Measurements from ENCODE around the gene TEKT5.

DNA sequence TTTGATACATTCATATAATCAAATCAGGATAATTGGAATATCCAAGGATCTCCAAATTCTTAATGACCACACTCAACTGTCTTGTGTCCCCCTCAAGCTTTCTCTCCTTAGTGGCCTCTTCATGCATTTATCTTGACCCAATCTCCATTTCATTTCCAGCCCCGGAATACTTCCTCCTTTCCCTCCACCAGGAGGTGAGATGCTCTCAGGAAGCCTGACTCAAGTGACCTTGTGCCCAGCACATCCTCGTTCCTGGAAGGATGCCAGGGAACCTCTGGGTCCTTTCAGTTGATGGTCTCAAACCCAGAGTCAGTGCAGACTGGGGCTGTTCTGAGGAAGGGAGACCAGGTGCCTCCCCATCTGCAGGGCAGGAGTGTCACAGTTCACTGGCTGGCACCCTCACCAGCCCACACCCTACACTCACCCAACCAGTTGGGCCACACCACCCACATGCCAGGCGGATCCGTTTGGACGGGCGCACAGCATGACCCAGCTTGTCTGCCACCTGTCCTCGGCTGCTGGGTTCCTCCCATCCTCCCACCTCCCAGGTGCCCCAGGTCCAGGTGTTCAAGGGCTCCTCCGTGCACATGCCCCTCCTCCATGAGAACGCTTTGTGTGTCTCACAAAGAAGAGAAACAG is 100.3 kb downstream of the TEKT5 start:
- TF ChIP-seq, protein P1, sequence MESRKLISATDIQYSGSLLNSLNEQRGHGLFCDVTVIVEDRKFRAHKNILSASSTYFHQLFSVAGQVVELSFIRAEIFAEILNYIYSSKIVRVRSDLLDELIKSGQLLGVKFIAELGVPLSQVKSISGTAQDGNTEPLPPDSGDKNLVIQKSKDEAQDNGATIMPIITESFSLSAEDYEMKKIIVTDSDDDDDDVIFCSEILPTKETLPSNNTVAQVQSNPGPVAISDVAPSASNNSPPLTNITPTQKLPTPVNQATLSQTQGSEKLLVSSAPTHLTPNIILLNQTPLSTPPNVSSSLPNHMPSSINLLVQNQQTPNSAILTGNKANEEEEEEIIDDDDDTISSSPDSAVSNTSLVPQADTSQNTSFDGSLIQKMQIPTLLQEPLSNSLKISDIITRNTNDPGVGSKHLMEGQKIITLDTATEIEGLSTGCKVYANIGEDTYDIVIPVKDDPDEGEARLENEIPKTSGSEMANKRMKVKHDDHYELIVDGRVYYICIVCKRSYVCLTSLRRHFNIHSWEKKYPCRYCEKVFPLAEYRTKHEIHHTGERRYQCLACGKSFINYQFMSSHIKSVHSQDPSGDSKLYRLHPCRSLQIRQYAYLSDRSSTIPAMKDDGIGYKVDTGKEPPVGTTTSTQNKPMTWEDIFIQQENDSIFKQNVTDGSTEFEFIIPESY (IDR thresholded peaks at IDR 0.05): no peak
- TF ChIP-seq, protein P2, sequence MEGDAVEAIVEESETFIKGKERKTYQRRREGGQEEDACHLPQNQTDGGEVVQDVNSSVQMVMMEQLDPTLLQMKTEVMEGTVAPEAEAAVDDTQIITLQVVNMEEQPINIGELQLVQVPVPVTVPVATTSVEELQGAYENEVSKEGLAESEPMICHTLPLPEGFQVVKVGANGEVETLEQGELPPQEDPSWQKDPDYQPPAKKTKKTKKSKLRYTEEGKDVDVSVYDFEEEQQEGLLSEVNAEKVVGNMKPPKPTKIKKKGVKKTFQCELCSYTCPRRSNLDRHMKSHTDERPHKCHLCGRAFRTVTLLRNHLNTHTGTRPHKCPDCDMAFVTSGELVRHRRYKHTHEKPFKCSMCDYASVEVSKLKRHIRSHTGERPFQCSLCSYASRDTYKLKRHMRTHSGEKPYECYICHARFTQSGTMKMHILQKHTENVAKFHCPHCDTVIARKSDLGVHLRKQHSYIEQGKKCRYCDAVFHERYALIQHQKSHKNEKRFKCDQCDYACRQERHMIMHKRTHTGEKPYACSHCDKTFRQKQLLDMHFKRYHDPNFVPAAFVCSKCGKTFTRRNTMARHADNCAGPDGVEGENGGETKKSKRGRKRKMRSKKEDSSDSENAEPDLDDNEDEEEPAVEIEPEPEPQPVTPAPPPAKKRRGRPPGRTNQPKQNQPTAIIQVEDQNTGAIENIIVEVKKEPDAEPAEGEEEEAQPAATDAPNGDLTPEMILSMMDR (IDR thresholded peaks at IDR 0.05; ENCODE audit: low read depth, low read length, missing input control): no peak
- TF ChIP-seq SP1 (IDR thresholded peaks at IDR 0.05) (no peak), YY1 (IDR thresholded peaks at IDR 0.05) (no peak), RAD21 (IDR thresholded peaks at IDR 0.05) (no peak), FOXA1 (IDR thresholded peaks at IDR 0.05) (no peak), GABPA (IDR thresholded peaks at IDR 0.05 in 1 of 2, conservative IDR thresholded peaks at IDR 0.05 in 1 of 2) (no peak), RXRA (IDR thresholded peaks at IDR 0.05) (no peak), HNF4A (conservative IDR thresholded peaks at IDR 0.05) (no peak)
- TF ChIP-seq, protein P3, sequence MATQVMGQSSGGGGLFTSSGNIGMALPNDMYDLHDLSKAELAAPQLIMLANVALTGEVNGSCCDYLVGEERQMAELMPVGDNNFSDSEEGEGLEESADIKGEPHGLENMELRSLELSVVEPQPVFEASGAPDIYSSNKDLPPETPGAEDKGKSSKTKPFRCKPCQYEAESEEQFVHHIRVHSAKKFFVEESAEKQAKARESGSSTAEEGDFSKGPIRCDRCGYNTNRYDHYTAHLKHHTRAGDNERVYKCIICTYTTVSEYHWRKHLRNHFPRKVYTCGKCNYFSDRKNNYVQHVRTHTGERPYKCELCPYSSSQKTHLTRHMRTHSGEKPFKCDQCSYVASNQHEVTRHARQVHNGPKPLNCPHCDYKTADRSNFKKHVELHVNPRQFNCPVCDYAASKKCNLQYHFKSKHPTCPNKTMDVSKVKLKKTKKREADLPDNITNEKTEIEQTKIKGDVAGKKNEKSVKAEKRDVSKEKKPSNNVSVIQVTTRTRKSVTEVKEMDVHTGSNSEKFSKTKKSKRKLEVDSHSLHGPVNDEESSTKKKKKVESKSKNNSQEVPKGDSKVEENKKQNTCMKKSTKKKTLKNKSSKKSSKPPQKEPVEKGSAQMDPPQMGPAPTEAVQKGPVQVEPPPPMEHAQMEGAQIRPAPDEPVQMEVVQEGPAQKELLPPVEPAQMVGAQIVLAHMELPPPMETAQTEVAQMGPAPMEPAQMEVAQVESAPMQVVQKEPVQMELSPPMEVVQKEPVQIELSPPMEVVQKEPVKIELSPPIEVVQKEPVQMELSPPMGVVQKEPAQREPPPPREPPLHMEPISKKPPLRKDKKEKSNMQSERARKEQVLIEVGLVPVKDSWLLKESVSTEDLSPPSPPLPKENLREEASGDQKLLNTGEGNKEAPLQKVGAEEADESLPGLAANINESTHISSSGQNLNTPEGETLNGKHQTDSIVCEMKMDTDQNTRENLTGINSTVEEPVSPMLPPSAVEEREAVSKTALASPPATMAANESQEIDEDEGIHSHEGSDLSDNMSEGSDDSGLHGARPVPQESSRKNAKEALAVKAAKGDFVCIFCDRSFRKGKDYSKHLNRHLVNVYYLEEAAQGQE (IDR thresholded peaks at IDR 0.05): no peak
- TF ChIP-seq, protein P4, sequence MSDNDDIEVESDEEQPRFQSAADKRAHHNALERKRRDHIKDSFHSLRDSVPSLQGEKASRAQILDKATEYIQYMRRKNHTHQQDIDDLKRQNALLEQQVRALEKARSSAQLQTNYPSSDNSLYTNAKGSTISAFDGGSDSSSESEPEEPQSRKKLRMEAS (IDR thresholded peaks at IDR 0.05): no peak
- TF ChIP-seq, protein P5, sequence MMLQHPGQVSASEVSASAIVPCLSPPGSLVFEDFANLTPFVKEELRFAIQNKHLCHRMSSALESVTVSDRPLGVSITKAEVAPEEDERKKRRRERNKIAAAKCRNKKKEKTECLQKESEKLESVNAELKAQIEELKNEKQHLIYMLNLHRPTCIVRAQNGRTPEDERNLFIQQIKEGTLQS (IDR thresholded peaks at IDR 0.05): no peak

Measured in liver (tissue), 3 donors.